NCI-H2107 (cell line): ENCODE results near the gene NRN1L.
A peak's percentile ranks its signal among the peaks of the same experiment; 100 is the strongest.
"Not testable (repeated sequence)": the region's sequence is repeated elsewhere in the genome, so short reads cannot be mapped to it uniquely, and the experiment has no call there.

Experiments
- DNase-seq: peaks from one replicate; lab custom pipeline; 2025; lab: John Stamatoyannopoulos, UW

NRN1L gene

GRCh38 chr16:67884684-67885083 is at the start of gene NRN1L:
NRN1L (plus strand) TSS chr16:67884885; CDS start chr16:67884904, 19 bp downstream.
- no peak for DNase-seq

GRCh38 chr16:67837190-67837589 is 47.5 kb upstream of the NRN1L start:
- not testable (repeated sequence) for DNase-seq

- DNase-seq, result no peak
Measured at GRCh38 chr16:67837811-67838210, 46.9 kb upstream of the NRN1L start.

- DNase-seq, result no peak
Measured at GRCh38 chr16:67841198-67841815, 43.4 kb upstream of the NRN1L start.

- DNase-seq, result peak; percentile 92
Measured at GRCh38 chr16:67841816-67842508, 42.7 kb upstream of the NRN1L start, which contains the start of gene THAP11. THAP11 (plus strand) TSS chr16:67842320; CDS start chr16:67842555, 235 bp downstream.

GRCh38 chr16:67842509-67843342 is 42.0 kb upstream of the NRN1L start:
- no peak for DNase-seq

- DNase-seq, result no peak
Measured at GRCh38 chr16:67843343-67843765, 41.3 kb upstream of the NRN1L start.

- no peak for DNase-seq
Measured at GRCh38 chr16:67844497-67844896, 40.2 kb upstream of the NRN1L start.

GRCh38 chr16:67845291-67846062 is 39.2 kb upstream of the NRN1L start:
- DNase-seq, result no peak

- DNase-seq, result no peak
Measured at GRCh38 chr16:67846063-67846319, 38.7 kb upstream of the NRN1L start.

- peak; percentile 87 for DNase-seq
Measured at GRCh38 chr16:67846320-67847063, 38.2 kb upstream of the NRN1L start, which contains the start of gene NUTF2. NUTF2 (plus strand) TSS chr16:67846933; CDS start chr16:67865131, 18,198 bp downstream.

- DNase-seq, result no peak
Measured at GRCh38 chr16:67847064-67847861, 37.4 kb upstream of the NRN1L start, which contains the start of gene CENPT. CENPT (minus strand) TSS chr16:67847693; CDS start chr16:67833859, 13,834 bp downstream.

GRCh38 chr16:67848118-67848517 is 36.6 kb upstream of the NRN1L start:
- no peak for DNase-seq

GRCh38 chr16:67853670-67854069 is 31.0 kb upstream of the NRN1L start:
- DNase-seq, result no peak

- no peak for DNase-seq
Measured at GRCh38 chr16:67855789-67856188, 28.9 kb upstream of the NRN1L start.

- no peak for DNase-seq
Measured at GRCh38 chr16:67856927-67857546, 27.6 kb upstream of the NRN1L start.

GRCh38 chr16:67857547-67858233 is 27.0 kb upstream of the NRN1L start:
- DNase-seq, result no peak

GRCh38 chr16:67858500-67858899 is 26.2 kb upstream of the NRN1L start:
- no peak for DNase-seq
